NCI-H2196 (cell line): ENCODE measurements around the gene TTL.
"Not testable (repeated sequence)": the region's sequence is repeated elsewhere in the genome, so short reads cannot be mapped to it uniquely, and the experiment has no call there.

Experiments used
- DNase-seq: peaks from one replicate; lab custom pipeline; 2025; ENCODE audit not compliant: unreplicated experiment; lab: John Stamatoyannopoulos, UW

TTL gene

GRCh38 chr2:112481528-112482233, at the start of gene TTL:
Gene TTL (plus strand): TSS chr2:112482156. CDS start chr2:112482345, 189 bp downstream.
- peak; percentile 72 for DNase-seq

GRCh38 chr2:112432390-112432734, 49.6 kb upstream of the TTL start:
- DNase-seq = not testable (repeated sequence)

GRCh38 chr2:112432735-112433479, 49.0 kb upstream of the TTL start:
- not testable (repeated sequence) for DNase-seq

DNA sequence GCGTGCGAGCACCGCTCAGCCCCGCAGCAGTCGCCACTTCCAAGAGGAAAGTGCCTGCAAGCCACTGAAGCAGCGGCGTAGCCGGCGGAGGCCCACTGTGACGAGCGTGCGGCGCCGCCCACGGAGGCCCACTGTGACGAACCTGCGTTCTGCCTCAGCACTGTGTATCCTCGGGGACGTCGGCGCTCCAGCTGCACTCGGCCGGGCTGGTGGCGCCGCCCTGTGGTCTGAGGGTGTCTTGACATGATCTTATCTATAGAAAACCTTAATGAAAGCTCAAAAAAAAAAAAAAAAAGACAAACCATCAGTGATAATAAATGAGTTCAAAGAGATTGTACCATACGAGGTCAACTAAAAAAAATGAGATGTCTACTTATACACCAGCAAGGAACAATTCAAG, 48.5 kb upstream of the TTL start, which contains the start of gene RGPD8:
Gene RGPD8 (minus strand): TSS at position 166 of the 400 bp plus-strand sequence. CDS start 192 bp downstream, outside the sequence.
- DNase-seq = not testable (repeated sequence)

DNA sequence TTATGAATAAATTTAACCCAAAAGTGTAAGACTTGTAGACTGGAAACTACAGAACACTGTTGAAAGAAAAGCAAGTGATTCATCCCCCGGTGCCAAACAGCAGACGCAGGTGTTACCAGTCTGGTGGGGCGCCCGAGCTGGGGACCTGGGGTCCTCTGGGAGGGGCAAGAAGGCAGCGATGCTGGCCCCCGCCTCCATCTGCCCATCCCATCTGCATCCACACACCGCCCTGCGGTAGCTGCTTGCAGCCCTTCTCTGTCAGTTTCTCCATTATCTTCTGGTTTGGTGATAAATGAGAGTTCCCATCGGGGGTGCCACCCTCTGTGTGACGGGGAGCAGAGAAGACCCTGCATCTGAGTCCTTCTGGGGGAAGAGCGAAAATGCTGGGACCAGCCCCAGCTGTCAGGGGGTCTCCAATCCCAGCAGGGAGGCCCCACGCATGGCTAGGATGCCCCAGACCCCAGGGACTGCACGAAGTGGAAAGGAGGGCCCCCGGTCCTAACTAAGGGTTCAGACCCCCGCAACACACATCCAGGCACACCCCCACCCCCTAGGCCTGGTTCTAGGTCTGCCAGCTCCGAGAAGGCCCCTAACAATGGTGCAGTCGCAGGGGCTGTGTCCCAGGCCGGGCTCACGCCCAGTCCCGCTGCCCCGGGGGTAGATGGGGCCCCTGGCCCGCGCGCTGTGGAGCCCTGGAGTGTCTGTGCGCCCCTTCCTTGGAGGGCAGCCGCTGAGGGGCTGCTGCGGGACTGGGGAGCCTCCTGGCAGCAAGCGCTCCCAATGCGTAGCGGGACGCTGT, 47.8 kb upstream of the TTL start:
- DNase-seq = no peak

DNA sequence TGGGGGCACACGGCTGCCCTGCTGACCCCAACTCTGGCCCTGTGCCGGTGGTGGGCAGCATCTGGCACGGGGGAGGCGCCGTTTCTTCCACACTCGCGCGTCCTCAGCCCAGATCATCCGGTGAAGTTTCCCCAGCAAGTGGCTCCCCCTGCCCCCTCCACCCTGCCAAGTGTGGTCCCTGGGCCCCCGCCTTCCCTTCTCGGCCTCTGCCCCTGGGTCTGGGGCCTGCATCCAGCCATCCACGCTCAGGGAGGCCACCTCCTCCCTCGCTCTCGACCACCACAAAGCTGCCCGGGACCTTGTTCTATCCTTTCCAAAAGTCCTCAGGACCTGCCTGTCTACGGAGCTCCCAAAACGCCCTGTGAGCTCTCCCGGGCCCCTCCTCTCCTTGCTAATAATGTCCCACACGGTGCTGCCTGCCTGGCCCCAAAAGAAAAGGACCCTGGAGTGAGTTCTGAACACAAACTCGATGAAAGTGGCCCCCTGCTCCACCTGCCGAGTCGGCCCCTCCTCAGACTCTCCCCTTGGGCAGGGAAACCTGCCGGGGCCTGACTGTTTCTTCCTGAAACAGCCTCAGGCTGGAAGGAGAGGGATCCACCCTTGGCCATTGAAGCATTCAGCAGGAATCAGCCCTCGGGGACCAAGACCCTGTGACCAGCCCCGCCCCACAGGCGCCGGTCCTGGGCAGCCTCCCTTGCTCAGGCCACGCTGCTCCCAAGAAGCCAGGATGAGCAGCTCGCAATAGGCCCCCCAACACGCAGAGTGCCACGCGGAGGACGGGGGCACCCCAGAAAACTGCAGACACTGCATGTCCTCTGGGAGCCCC, 46.9 kb upstream of the TTL start:
- not testable (repeated sequence) for DNase-seq

- DNase-seq = not testable (repeated sequence)
Observed at GRCh38 chr2:112435716-112436431, 46.1 kb upstream of the TTL start.

- not testable (repeated sequence) for DNase-seq
Observed at GRCh38 chr2:112436993-112437392, 45.0 kb upstream of the TTL start.

GRCh38 chr2:112437405-112437831, 44.5 kb upstream of the TTL start:
- not testable (repeated sequence) for DNase-seq

DNA sequence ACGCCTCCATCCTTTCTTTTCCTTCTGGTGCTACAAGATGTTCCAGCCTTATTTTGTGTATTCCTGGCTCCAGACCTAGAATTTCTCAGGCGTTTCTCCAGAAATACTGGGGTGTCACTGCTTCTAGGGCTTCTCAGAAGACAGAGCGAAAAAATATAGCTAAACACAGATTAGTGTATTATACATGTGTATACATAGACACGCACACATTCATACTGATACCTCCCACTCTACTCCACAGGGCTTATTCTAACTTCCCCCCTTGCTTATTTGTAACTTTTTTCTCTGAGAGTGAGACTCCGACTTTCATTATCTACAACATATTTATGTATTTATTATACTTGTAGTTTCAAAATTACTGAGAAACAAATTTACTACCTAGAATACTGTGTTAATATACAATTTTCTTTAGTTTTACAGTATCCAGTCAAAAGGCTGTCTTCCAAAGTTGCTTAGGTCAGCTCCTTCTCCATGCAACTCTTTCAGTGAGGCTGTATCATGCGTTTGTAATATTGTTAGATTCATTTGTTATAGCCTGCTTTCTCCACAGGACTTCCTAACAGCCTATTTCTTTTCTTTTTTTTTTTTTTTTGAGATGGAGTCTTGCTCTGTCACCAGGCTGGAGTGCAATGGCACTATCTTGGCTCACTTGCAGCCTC, 43.2 kb upstream of the TTL start:
- not testable (repeated sequence) for DNase-seq

DNA sequence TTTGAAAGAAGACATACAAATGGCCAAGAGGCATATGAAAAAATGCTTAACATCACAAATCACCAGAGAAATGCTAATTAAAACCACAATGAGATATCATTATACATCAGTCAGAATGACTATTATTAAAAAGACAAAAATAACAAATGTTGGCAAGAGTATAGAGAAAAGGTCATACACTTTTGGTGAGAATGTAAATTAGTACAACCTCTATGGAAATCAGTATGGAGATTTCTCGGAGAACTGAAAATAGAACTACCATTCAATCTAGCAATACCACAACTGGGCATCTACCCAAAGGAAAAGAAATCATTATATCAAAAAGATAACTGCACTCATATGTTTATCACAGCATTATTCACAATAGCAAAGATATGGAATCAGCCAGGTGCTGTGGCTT, 37.7 kb upstream of the TTL start:
- not testable (repeated sequence) for DNase-seq

DNA sequence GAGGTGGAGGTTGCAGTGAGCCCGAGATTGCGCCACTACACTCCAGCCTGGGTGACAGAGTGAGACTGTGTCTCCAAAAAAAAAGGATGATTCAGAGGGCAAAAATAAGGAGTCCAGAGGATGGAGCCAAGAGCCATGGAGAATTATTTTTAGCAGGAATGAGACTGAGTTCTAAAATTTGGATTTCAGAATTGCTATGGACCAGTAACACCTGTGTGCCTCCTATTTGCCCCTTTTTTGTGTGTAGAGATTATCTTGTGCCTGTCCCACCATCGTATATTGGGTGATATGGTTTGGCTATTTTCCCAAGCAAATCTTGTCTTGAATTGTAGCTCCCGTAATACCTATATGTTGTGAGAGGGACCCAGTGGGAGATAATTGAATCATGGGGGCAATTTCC, 32.1 kb upstream of the TTL start:
- DNase-seq = no peak

DNA sequence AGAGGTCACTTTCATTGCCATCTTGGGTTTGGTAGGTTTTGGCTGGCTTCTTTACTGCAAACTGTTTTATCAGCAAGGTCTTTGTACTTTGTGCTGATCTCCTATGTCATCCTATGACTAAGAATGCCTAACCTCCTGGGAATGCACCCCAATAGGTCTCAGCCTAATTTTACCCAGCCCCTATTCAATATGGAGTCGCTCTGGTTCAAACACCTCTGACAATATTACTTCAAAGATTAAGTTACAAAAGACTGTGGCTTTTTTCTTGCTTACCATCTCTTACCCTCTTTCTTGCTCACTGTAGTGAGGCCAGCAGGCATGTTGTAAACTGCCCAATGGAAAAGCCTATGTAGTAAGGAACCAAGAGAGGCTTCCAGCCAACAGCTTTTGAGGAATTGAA, 30.6 kb upstream of the TTL start:
- no peak for DNase-seq

- no peak for DNase-seq
Observed at GRCh38 chr2:112454586-112454985, 27.4 kb upstream of the TTL start.

DNA sequence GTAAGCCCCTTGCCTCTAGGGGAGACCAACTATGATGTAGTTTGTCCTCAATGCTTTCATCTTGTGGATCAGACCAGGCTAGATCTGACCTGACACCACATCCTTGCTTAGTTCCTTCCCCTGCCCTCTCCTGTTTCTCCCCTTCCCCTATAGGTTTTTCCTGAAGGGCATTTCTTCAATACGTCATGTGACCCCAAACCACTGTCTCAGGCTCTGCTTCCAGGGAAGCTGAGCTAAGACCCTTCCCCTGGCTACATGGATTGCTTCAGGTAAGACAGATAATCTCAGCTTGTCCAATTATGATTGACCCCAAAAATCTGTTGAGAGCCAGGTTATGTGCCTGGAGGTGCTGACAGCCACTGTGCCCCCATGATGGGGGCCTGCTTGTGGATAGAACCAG, 22.6 kb upstream of the TTL start:
- no peak for DNase-seq

DNA sequence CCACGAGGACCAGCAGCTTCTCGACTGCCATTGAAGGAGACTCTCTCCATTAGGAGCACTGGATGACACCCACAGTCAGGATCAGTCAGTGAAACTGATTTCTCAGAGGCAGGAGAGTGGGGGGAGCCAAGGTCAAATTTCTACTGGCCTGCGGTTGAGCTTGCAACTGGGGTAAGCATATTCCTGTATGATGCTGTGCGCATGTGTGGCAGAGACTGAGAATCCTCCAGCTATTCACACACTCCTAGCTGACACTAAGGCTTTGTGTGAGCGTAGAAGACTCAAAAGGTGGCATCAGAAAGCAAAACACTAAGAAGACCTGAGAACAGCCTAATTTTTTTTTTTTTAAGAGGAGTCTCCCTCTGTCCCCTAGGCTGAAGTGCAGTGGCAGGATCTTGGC, 19.8 kb upstream of the TTL start:
- no peak for DNase-seq

DNA sequence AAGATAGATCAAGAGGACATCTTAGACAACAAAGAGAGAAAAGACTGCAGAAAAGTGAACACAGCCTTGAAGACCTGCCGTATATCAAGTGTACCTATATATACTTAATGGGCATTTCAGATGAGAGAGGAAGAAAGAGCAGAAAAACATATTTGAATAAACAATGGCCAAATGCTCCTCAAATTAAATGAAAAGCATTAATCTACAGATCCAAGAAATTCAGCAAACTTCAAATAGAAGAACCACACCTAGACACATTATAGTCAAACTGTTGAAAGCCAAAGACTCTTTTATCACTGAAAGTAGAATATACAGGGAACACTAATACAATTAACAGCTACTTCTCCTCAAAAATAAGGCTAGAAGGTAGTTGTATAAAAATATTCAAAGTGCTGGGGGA, 18.7 kb upstream of the TTL start:
- no peak for DNase-seq

- DNase-seq = no peak
Observed at GRCh38 chr2:112465382-112465781, 16.6 kb upstream of the TTL start.

DNA sequence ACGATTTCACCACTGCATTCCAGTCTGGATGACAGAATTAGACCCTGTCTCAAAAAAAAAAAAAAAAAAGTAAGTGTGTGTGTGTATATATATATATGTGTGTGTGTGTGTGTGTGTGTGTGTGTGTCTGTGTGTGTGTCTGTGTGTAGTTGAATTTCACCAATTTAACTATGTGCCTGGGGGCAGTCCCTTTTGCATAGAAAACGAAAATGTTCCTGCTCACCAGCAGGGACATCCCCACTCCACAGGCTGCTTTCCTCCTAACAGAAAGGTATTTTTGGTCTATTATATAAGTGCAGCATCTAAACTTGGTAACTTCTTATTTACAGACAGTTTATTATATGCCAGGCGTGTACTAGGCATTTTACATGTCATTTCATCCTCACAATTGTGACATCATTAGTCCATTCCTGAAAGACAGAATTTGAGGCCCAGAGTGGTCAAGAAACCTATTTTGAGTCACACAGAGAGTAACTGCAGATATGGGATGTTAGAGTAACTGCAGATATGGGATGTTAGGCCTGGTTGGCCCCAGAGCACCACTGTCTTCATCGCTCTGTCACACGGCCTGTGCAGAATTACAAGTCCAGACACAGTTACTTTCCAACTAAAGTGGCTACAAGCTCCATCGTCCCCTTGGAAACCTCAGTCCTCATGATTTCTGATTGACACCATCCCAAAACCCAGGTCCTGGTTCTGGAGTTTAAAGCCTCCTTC, 9.3 kb upstream of the TTL start:
- DNase-seq = no peak
